B cell (primary cell): ENCODE results near the gene IRF2BP1. TPM values are rescaled to one million over a fixed set of nuclear protein-coding genes. Genes with fewer than 3 reads are reported as not detected.
A peak's percentile ranks its signal among the peaks of the same experiment; 100 is the strongest.

Experiments used
- ATAC-seq: fragments of 200-7000 bp; cut with Tn5 transposase; one replicate; pipeline ENCODE4 v1.10.0; 2021; ENCODE audit warnings: low read depth, mild to moderate bottlenecking, moderate number of reproducible peaks, moderate library complexity
- CTCF ChIA-PET: fragments of 350-600 bp; sonication (Branson Sonifier 250); formaldehyde crosslinking; loops from one replicate; lab custom pipeline; 2021; ENCODE audit warnings: antibody characterized with exemption, inconsistent platforms; lab: Charles Lee
- POLR2A ChIA-PET: fragments of 350-600 bp; sonication (Branson Sonifier 250); formaldehyde crosslinking; loops from one replicate; lab custom pipeline; 2021; ENCODE audit warnings: antibody characterized with exemption; lab: Charles Lee
- DNase-seq: peaks from one replicate; pipeline ENCODE4 v3.0.0; 2013
- H2AFZ ChIP-seq: 2 replicates; pipeline ENCODE4 v1.6.1; 2012; ENCODE audit warnings: mild to moderate bottlenecking, low read depth, low read length; ENCODE audit not compliant: insufficient read depth, poor library complexity, severe bottlenecking
- H3K27ac ChIP-seq, 2 donors: 1 replicate in 1 of 2; 2 replicates in 1 of 2; pipeline ENCODE4 v1.5.1; 2012 to 2013; ENCODE audit warnings: low read length in 2 of 2, mild to moderate bottlenecking in 2 of 2, moderate library complexity in 1 of 2
- H3K27me3 ChIP-seq, 4 experiments: fragments of 200-600 bp in 1 of 4; sonication (generic) in 1 of 4; replicated peaks in 1 of 4; 1 replicate in 2 of 4; 2 replicates in 2 of 4; pipeline versions ENCODE4 v1.6.1 to v1.7.0; 2013 to 2016; ENCODE audit warnings: low read length in 3 of 4, mild to moderate bottlenecking in 2 of 4, mixed read lengths in 1 of 4, moderate library complexity in 1 of 4; ENCODE audit not compliant: insufficient read depth in 4 of 4, control insufficient read depth in 3 of 4; ENCODE audit errors: control extremely low read depth in 1 of 4
- H3K36me3 ChIP-seq, 2 experiments: replicated peaks in 1 of 2; 1 replicate in 1 of 2; 2 replicates in 1 of 2; pipeline versions ENCODE4 v1.6.1 to v1.7.1; 2013; ENCODE audit warnings: low read length in 1 of 2; ENCODE audit not compliant: insufficient read depth in 2 of 2, control insufficient read depth in 1 of 2; ENCODE audit errors: control extremely low read depth in 1 of 2, extremely low read depth in 1 of 2
- H3K4me1 ChIP-seq, 2 donors: fragments of 200-600 bp in 1 of 2; sonication (generic) in 1 of 2; 1 replicate in 1 of 2; 2 replicates in 1 of 2; pipeline versions ENCODE4 v1.5.1 to v1.6.1; 2013 to 2017; ENCODE audit warnings: low read length in 2 of 2; ENCODE audit not compliant: control insufficient read depth in 2 of 2, insufficient read depth in 2 of 2
- H3K4me2 ChIP-seq: replicated peaks from 2 replicates; pipeline ENCODE3; 2012; ENCODE audit warnings: mild to moderate bottlenecking, low read depth, low read length; ENCODE audit not compliant: poor library complexity, severe bottlenecking
- H3K4me3 ChIP-seq, 5 experiments: fragments of 200-600 bp in 1 of 5; sonication (generic) in 1 of 5; 1 replicate in 3 of 5; 2 replicates in 2 of 5; pipeline versions ENCODE4 v1.5.1 to v1.7.0; 2011 to 2016; ENCODE audit warnings: low read length in 4 of 5, mild to moderate bottlenecking in 4 of 5, low read depth in 2 of 5, control low read depth in 1 of 5, moderate library complexity in 1 of 5; ENCODE audit not compliant: insufficient read depth in 1 of 5; ENCODE audit errors: control extremely low read depth in 1 of 5, extremely low read depth in 1 of 5
- H3K79me2 ChIP-seq: fragments of 200-600 bp; sonication (generic); one replicate; pipeline ENCODE4 v1.6.0; 2016; ENCODE audit warnings: low read length; ENCODE audit not compliant: control insufficient read depth, insufficient read depth
- H3K9ac ChIP-seq: fragments of 200-600 bp; sonication (generic); 2 replicates; pipeline ENCODE4 v1.6.1; 2017; ENCODE audit warnings: mild to moderate bottlenecking, low read length, moderate library complexity
- H3K9me3 ChIP-seq, 3 donors: one replicate each; pipeline versions ENCODE4 v1.6.1 to v1.7.1; 2013; ENCODE audit warnings: low read length in 2 of 3; ENCODE audit not compliant: control insufficient read depth in 2 of 3, insufficient read depth in 1 of 3; ENCODE audit errors: control extremely low read depth in 1 of 3
- H4K20me1 ChIP-seq: 2 replicates; pipeline ENCODE4 v1.6.0; 2012; ENCODE audit warnings: mild to moderate bottlenecking, low read length; ENCODE audit not compliant: insufficient read depth, control insufficient read depth, poor library complexity, severe bottlenecking
- H3K27ac Mint-ChIP-seq: one replicate; pipeline ENCODE4 v1.8.0; 2021; ENCODE audit warnings: mixed read lengths
- H3K27me3 Mint-ChIP-seq: one replicate; pipeline ENCODE4 v1.8.0; 2021; ENCODE audit warnings: mixed read lengths
- H3K4me1 Mint-ChIP-seq: one replicate; pipeline ENCODE4 v1.8.0; 2021; ENCODE audit warnings: mixed read lengths
- H3K4me3 Mint-ChIP-seq: one replicate; pipeline ENCODE4 v1.8.0; 2021; ENCODE audit warnings: mixed read lengths
- H3K9me3 Mint-ChIP-seq: one replicate; pipeline ENCODE4 v1.8.0; 2022; ENCODE audit warnings: mixed read lengths; ENCODE audit not compliant: insufficient read depth
- EZH2 ChIP-seq: IDR thresholded peaks from 2 replicates; pipeline ENCODE4 v1.6.1; 2012; ENCODE audit warnings: borderline replicate concordance, low read depth, mild to moderate bottlenecking, moderate library complexity, low read length; ENCODE audit not compliant: insufficient read depth, poor library complexity, severe bottlenecking
- WGBS: methylation state at CpG from one replicate; pipeline ENCODE4 v1.1.5; 2013; ENCODE audit warnings: missing lambda C conversion rate; ENCODE audit not compliant: insufficient coverage; 5-methylcytosine and 5-hydroxymethylcytosine counted together
- intact Hi-C: fragments of 100-400 bp; cut with micrococcal nuclease; formaldehyde crosslinking; loops from one replicate; pipeline ENCODE4 v1.10.0; 2022
- polyA plus RNA-seq: library from polyadenylated mRNA; depleted of rRNA; stranded (reverse); fragments of >200 nt; gene quantifications from 2 replicates; pipeline ENCODE4 v1.2.3, GENCODE V29; 2012
- total RNA-seq, 2 donors: library from RNA; stranded (reverse); fragments of 120-200 nt in 1 of 2; gene quantifications; 1 replicate in 1 of 2; 2 replicates in 1 of 2; pipeline versions ENCODE4 v1.2.3 to v1.2.4, GENCODE V29; 2013 to 2022
- TF ChIP-seq, protein P1 (sequence below): fragments of 200-600 bp; IDR thresholded peaks from one replicate; pipeline ENCODE4 v1.8.0; 2022; ENCODE audit warnings: antibody characterized with exemption, mild to moderate bottlenecking

The IRF2BP1 gene
- total and polyA plus RNA-seq, 2 donors (not counting 1 experiment from before 2014, with no cell fraction given), result 14.9 to 33.9 TPM

DNA sequence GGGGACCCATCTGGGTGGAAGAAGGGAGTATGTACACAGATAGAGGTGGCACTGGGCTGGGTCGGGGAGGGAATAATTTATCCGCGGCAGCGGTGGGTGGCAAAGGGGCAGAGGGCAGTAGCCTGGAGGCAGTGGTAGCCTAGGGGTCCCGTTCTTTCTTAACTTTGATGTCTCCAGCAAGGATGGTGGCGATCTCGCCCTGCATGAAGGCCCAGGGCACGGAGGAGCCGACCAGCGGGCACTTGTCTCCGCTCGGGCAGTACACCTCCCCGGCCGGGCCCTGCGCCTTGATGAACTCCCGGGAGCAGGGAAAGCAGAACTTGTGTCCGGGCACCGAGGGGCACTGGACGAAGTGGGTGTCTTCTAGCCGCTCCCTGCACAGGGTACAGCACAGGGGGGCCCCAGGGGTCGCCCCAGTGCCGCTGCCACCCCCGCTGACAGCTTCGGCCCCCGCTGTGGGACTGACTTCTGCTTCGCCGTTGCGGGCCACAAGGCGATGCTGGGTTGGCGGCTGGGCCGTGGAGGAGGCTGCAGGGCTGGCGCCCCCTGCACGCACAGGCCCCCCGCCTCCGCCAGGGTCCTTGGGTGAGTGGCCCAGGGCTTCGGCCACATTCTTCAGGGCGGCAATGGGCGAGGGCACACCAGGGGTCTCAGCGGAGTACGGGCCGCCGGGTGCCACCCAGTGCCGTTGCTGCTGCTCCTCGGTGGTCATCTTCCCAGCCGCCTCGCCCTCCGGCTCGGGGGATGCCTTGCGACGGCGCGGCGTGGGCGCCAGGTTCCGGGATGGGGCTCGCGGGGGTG lies 1.9 kb downstream of the IRF2BP1 start:
- H3K36me3 ChIP-seq, result peaks cover 0 to 4% of the 10 kb centered on the region in 2 experiments
- WGBS, result 96% methylated on average over 57 of the region's 57 CpGs
- TF ChIP-seq, protein P1, sequence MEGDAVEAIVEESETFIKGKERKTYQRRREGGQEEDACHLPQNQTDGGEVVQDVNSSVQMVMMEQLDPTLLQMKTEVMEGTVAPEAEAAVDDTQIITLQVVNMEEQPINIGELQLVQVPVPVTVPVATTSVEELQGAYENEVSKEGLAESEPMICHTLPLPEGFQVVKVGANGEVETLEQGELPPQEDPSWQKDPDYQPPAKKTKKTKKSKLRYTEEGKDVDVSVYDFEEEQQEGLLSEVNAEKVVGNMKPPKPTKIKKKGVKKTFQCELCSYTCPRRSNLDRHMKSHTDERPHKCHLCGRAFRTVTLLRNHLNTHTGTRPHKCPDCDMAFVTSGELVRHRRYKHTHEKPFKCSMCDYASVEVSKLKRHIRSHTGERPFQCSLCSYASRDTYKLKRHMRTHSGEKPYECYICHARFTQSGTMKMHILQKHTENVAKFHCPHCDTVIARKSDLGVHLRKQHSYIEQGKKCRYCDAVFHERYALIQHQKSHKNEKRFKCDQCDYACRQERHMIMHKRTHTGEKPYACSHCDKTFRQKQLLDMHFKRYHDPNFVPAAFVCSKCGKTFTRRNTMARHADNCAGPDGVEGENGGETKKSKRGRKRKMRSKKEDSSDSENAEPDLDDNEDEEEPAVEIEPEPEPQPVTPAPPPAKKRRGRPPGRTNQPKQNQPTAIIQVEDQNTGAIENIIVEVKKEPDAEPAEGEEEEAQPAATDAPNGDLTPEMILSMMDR, result no peak
- TF ChIP-seq EZH2, result no peak
- H4K20me1 ChIP-seq, result peaks cover 39% of the 10 kb centered on the region
- peaks cover 0 to 4% (median 1%) of the 10 kb centered on the region in 4 experiments for H3K27me3 ChIP-seq
- H3K4me3 ChIP-seq, result no peak overlapping the region
- H3K9me3 Mint-ChIP-seq, result no peaks in the 10 kb centered on the region
- no peak for ATAC-seq
- DNase-seq, result no peak
- H2AFZ ChIP-seq, result no peak overlapping the region
- peak overlapping the region; percentile 97 for H3K4me2 ChIP-seq
- ChIA-PET CTCF (interaction anchor here (1.9 to 3.4 kb wide), 2 partner anchors 21 to 23 kb away, joined by 7 to 24 read pairs; partner anchors contain the start of genes FOXA3 and SYMPK), POLR2A (interaction anchor here (2.9 kb wide), 1 partner anchor 18 kb away, joined by 33 read pairs; the partner anchor contains the start of gene MYPOP)
- H3K4me1 Mint-ChIP-seq, result peaks cover 28% of the 10 kb centered on the region
- no peak overlapping the region for H3K27ac ChIP-seq
- peaks cover 24 to 39% of the 10 kb centered on the region in 2 donors for H3K4me1 ChIP-seq
- H3K9ac ChIP-seq, result no peak overlapping the region
- H3K79me2 ChIP-seq, result peaks cover 29% of the 10 kb centered on the region
- intact Hi-C loops, result loop anchor here (1.0 kb wide), 1 partner anchor 67 kb away; no protein-coding TSS in a partner anchor
- peak overlapping the region; percentile 82 for H3K4me3 Mint-ChIP-seq
- H3K9me3 ChIP-seq, result peaks cover 0 to 2% (median 0%) of the 10 kb centered on the region in 3 donors
- H3K27ac Mint-ChIP-seq, result no peak overlapping the region
- H3K27me3 Mint-ChIP-seq, result peaks cover 3% of the 10 kb centered on the region

- H3K4me1 Mint-ChIP-seq, result peaks cover 28% of the 10 kb centered on the region
- H3K27me3 Mint-ChIP-seq, result peaks cover 8% of the 10 kb centered on the region
- Histone ChIP-seq H3K4me2 (peak overlapping the region; percentile 97), H3K36me3 (peaks cover 0 to 4% of the 10 kb centered on the region in 2 experiments), H3K4me1 (peaks cover 24 to 39% of the 10 kb centered on the region in 2 donors), H2AFZ (no peak overlapping the region), H3K9me3 (peaks cover 0 to 2% (median 0%) of the 10 kb centered on the region in 3 donors), H3K4me3 (peak overlapping the region in 1 of 5 experiments; percentile 19), H3K27me3 (peaks cover 0 to 5% (median 1%) of the 10 kb centered on the region in 4 experiments), H3K9ac (no peak overlapping the region), H3K79me2 (peaks cover 29% of the 10 kb centered on the region), H3K27ac (no peak overlapping the region), H4K20me1 (peaks cover 39% of the 10 kb centered on the region)
- ChIA-PET POLR2A (no interaction called here), CTCF (interaction anchor here (1.9 to 2.9 kb wide), 2 partner anchors 19 to 22 kb away, joined by 7 to 11 read pairs; partner anchors contain the start of gene FOXA3)
- no CpG with 5 or more reads among the region's 5 CpGs for WGBS
- no peak for TF ChIP-seq EZH2
- TF ChIP-seq, protein P1, result peak; percentile 75
- H3K4me3 Mint-ChIP-seq, result peak overlapping the region; percentile 82
- ATAC-seq (no peak), DNase-seq (no peak)
- peak overlapping the region; percentile 62 for H3K27ac Mint-ChIP-seq
- H3K9me3 Mint-ChIP-seq, result no peaks in the 10 kb centered on the region
- intact Hi-C loops, result loop anchor here (1.0 kb wide), 1 partner anchor 66 kb away; no protein-coding TSS in a partner anchor
These were observed 2.4 kb downstream of the IRF2BP1 start for GRCh38 chr19:45883586-45883880.
